Limb (tissue), 2 donors: Measurements from ENCODE around the gene CFB.
"Not testable (repeated sequence)": the region's sequence is repeated elsewhere in the genome, so short reads cannot be mapped to it uniquely, and the experiment has no call there.

Source experiments
- DNase-seq, 2 donors: peaks; one replicate each; pipeline ENCODE4 v3.0.0-alpha.2; 2016; ENCODE audit errors: extremely low spot score in 2 of 2

Gene CFB

GRCh38 chr6:31911826-31912585 lies 33.9 kb upstream of the CFB start:
- no peak for DNase-seq

GRCh38 chr6:31915351-31915750 lies 30.5 kb upstream of the CFB start:
- no peak for DNase-seq

- no peak for DNase-seq
Measured at GRCh38 chr6:31915756-31916155, 30.1 kb upstream of the CFB start.

- DNase-seq, result no peak
Measured at GRCh38 chr6:31918069-31918720, 27.7 kb upstream of the CFB start.

- DNase-seq, result no peak
Measured at GRCh38 chr6:31919624-31920303, 26.1 kb upstream of the CFB start.

- no peak for DNase-seq
Measured at GRCh38 chr6:31920811-31921210, 25.1 kb upstream of the CFB start.

GRCh38 chr6:31922942-31923341 lies 23.0 kb upstream of the CFB start:
- DNase-seq, result no peak

GRCh38 chr6:31927242-31927862 lies 18.5 kb upstream of the CFB start, which contains the start of gene C2:
Gene C2, plus strand, starts transcription at chr6:31927717. Its CDS starts 36 bp downstream, at chr6:31927753.
- DNase-seq, result no peak

- no peak for DNase-seq
Measured at GRCh38 chr6:31927863-31928671, 17.8 kb upstream of the CFB start.

- DNase-seq, result no peak
Measured at GRCh38 chr6:31928672-31928939, 17.3 kb upstream of the CFB start.

GRCh38 chr6:31930962-31931361 lies 14.9 kb upstream of the CFB start:
- no peak for DNase-seq

- not testable (repeated sequence) for DNase-seq
Measured at GRCh38 chr6:31932137-31932536, 13.8 kb upstream of the CFB start.

- DNase-seq, result no peak
Measured at GRCh38 chr6:31933537-31933936, 12.4 kb upstream of the CFB start.

GRCh38 chr6:31935021-31935420 lies 10.9 kb upstream of the CFB start:
- DNase-seq, result no peak

- DNase-seq, result no peak
Measured at GRCh38 chr6:31935823-31936222, 10.1 kb upstream of the CFB start.

- DNase-seq, result no peak
Measured at GRCh38 chr6:31940256-31940664, 5.6 kb upstream of the CFB start.

GRCh38 chr6:31943742-31944141 lies 2.2 kb upstream of the CFB start:
- no peak for DNase-seq

- DNase-seq, result no peak
Measured at GRCh38 chr6:31945154-31945506, 765 bp upstream of the CFB start.

GRCh38 chr6:31946370-31946885 lies 533 bp downstream of the CFB start:
- DNase-seq, result no peak

GRCh38 chr6:31947070-31947675 lies 1.3 kb downstream of the CFB start:
- DNase-seq, result no peak

GRCh38 chr6:31947864-31948263 lies 2.0 kb downstream of the CFB start:
- DNase-seq, result no peak
